ENCODE results near the gene CSMD2.

- no peak for TF ChIP-seq POLR2A (IDR thresholded peaks at IDR 0.05; ENCODE audit: low read depth, low read length)
- no peak for TF ChIP-seq TAF1 (IDR thresholded peaks at IDR 0.05; ENCODE audit: borderline replicate concordance, low read depth, low read length)
- no peak for TF ChIP-seq POLR2AphosphoS5 (IDR thresholded peaks at IDR 0.05; ENCODE audit: low read depth, low read length)
Observed at GRCh38 chr1:34166191-34166624, 1.2 kb upstream of the CSMD2 start.

All from GM12892 (cell line).